ENCODE results near the gene TRIM39.

DNA sequence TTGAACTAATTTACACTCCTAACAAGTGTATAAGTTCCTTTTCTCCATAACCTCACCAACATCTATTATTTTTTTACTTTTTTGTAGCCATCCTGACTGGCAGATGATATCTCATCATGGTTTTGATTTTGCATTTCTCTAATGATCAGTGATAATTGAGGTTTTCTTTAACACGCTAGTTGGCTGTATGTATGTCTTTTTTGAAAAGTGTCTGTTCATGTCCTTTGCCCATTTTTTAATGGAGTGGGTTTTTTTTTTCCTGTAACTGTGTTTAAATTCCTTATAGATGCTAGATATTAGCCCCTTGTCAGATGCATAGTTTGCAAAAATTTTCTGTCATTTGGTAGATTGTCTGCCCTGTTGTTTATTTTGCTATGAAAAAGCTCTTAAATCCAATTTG, 39.6 kb upstream of the TRIM39 start:
- TF ChIP-seq, protein P1, sequence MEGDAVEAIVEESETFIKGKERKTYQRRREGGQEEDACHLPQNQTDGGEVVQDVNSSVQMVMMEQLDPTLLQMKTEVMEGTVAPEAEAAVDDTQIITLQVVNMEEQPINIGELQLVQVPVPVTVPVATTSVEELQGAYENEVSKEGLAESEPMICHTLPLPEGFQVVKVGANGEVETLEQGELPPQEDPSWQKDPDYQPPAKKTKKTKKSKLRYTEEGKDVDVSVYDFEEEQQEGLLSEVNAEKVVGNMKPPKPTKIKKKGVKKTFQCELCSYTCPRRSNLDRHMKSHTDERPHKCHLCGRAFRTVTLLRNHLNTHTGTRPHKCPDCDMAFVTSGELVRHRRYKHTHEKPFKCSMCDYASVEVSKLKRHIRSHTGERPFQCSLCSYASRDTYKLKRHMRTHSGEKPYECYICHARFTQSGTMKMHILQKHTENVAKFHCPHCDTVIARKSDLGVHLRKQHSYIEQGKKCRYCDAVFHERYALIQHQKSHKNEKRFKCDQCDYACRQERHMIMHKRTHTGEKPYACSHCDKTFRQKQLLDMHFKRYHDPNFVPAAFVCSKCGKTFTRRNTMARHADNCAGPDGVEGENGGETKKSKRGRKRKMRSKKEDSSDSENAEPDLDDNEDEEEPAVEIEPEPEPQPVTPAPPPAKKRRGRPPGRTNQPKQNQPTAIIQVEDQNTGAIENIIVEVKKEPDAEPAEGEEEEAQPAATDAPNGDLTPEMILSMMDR (IDR thresholded peaks at IDR 0.05): no peak
- no peak for TF ChIP-seq POLR2A (IDR thresholded peaks at IDR 0.05)
